ENCODE data around the gene MEGF6.

The MEGF6 gene

DNA sequence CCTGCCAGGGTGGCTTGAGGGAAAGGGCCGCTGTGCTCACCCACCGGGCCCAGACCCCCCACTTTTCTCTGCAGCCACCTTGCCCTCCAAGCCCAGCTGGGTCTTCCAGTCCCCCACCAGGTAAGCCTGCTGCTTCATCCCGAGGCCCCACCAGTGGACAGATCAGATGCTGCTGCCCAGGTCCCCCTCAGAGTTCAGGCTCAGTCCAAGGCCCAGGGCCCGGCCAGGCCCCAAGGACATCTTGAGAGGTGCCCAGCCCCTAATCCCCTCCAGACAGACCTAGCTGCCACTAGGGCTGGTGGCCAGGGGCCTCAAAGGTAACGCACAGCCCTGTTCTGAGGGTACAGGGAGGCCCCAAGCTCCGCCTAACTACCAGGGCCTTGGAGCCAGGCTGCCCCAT lies 58.6 kb downstream of the MEGF6 start:
- DNase-seq (ENCODE audit: low read depth) = no peak

DNA sequence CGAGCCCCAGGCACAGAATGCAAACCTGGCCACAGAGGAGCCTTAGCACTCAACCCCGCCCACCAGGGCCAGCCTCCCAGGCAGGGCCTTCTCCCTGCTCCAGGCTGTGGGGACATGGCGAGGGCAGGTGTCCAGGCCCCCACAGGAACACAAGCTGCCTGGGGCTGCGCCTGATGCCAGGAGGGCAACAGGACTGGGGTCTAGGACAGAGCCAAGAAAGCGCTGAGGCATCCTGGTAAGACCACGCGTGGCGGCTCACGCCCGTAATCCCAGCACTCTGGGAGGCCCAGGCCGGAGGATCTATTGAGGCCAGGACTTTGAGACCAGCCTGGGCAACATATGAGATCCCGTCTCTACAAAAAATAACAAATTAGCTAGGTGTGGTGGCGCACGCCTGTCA lies 59.1 kb downstream of the MEGF6 start:
- no peak for DNase-seq (ENCODE audit: low read depth)

DNA sequence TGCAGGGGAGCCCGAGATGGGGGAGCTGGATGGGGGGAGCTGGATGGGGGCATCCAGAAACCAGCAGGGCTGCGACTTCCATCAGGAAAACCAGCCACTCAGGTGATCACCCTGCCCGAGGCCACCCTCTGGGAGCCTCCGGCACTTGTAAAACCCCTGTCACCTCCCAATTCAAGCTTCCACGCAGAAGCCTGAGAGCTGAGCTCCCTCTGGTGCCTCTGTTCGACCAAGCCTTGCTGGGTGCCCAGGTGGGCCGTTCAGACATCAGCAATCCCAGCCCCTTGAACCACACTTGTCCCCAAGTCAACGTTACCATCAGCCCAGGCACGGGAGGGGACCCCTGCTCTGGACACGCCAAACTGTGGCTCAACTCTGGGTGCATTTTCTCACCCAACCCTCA lies 59.6 kb downstream of the MEGF6 start:
- DNase-seq (ENCODE audit: low read depth) = no peak

DNA sequence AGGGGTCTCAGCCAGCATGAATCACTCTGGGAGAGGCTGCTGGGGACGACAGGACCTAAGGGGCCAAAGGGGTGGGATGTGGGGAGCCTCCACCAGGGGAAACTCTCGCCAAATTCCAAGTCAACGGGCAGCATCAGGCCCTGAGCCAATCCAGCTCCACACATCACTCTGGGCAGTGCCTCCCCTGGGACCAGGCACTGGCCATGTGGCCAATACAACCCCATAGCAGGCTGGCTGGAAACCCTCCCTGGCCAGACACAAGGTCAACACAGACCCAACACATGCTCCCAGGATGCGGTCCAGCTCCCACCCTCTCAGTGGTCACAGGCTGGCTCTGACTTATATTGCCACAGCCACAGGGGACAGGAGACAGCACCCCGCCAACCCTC lies 60.0 kb downstream of the MEGF6 start:
- DNase-seq (ENCODE audit: low read depth) = no peak

DNA sequence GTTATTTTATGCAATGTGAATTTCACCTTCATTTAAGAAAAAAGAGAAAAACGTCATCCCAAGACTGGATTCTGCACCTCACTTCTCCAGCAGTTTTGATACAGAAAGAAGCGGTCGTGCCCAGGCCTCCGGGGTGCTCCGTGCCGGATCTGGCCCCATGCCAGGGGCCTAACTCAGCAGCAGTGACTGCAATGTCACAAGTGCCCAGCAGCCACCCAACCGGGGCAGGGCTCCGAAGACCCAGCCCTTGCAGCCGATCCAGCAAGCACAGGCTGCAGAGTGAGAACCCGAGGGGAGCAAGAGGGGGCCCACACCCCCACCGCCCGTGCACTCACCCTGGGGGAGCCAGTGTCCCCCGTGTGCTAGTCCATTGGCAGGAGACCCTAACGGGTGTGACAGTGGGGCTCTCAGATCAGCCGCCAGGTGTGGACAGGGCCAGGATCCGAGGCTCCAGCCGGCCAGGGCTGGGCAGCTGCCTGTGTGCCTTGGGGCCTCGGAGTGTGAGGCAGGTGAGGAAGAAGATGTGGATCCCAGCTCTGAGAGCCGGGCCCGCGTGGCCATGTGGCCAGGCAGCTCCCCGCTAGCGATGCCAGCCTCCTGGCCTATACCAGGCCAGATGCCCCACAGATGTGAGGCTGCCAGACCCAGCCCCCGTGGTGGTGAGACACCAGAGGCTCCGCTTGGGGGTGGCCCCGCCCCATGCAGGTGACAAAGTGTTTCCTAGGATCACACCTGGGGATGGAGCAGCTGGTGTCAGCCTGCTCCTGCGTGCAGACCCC lies 60.6 kb downstream of the MEGF6 start:
- DNase-seq (ENCODE audit: low read depth) = no peak

DNA sequence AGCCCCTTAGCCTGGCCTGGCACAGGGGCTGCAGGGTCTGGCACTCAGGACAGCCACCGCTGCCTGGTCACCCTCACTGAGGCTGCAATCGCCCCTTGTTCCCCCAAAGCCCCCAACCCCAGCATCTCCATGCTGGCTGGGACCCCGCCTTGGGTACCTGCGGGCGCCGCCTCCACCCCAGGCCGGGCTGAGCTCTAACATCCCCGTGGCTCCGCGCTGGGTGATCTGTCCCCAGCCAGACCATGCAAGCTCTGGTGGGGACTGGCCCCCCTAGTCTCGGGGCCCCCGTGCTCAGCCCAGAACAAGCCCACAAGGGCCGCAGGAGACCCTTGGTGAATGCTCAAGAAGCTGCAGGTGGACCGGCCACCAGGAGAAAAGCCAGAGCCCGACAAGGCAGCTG lies 62.4 kb downstream of the MEGF6 start:
- DNase-seq (ENCODE audit: low read depth) = no peak

DNA sequence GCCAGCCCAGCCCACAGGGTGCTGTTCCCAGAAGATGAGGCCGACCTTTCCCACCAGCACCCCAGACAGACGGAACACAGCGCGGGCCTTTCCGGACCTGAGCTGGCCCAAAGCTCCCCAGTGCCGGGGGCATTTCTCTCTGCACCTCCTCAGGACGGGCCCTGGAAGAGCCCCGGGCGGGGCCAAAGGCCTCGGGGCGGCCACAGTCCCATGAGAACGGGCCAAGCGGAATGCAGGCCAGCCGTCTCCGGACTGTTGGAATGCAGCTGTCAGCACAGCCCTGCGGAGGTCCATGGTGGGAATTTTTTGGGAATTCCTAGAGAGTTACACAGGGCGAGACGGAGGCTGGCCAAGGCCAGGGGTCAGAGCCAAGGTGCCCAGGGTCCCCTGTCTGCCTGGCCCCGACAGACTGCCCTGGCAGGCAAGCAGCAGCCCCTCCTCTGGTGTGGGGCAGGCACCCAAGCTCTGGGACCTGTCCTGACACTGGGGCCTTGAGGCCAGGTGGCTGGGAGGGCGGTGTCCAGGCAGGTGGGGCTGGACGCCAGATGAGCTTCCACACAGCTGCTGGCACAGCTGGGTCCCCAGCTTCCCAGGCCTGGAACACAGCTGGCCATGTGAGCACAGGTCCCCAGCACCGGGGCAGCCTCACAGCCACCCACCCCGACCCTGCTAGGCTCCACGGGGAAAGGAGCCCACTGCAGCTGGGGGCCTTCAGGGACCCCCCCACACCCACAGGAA lies 63.0 kb downstream of the MEGF6 start:
- no peak for DNase-seq (ENCODE audit: low read depth)

DNA sequence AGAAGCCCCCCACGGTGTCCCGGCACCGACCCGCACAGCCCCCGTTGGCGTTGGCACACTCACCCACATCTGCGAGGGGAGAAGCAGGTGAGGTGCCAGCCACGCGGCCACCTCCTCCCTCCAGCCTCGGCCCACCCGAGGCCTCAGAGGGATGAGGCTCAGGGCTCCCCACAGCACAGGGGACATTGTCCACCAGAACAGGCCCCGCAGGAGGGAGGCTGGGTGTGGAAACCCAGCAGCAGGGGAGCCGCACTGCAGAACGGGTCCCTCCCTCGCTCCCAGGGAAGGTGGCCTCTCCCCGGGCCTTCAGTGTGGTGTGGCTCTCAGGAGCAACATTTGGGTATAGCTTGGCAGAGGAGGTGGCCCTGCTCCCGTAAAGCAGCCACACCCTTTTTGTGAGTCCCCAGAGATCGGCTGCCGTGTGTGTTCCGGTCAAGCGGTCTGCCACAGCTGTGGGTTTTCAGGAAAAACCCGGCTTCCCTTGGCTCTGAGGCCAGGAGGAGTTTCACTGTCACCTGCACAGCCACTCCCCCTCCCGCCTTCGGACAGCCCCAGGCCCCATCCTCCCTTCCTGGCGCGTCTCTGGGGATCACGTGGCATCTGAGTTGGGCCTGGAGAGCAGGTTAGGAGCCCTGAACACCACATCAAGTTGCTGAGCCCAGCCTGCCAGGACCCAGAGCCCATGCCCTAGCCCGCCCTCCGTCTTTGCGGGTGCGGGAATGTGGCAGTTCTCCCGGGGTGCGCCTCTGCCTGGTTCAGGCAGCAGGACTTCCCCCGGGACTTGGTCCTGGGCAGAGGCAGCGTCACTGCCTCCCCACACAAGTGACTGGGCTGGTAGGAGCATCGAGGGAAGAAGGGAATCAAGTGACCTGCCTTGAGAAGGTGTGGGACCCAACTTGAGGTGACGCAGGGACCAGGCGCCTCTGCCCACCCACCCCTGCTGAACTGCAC lies 64.0 kb downstream of the MEGF6 start:
- DNase-seq (ENCODE audit: low read depth) = no peak

DNA sequence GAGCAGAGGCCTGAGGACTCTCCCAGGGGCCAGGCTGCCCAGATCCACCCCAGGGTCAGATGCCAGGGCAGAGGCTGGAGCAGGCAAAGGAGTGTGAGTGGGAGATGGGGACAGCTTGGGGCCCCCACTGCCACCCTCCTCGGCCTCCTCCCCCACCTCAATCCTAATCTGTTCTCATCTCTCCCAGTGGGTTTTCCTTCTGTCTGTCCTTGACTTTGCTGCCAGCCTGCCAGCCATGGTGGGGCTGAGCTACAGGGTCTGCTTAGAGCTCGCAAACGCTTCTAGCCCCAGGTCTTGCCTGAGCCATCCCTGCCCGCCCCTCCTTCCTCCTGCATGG lies 65.3 kb downstream of the MEGF6 start:
- no peak for DNase-seq (ENCODE audit: low read depth)

DNA sequence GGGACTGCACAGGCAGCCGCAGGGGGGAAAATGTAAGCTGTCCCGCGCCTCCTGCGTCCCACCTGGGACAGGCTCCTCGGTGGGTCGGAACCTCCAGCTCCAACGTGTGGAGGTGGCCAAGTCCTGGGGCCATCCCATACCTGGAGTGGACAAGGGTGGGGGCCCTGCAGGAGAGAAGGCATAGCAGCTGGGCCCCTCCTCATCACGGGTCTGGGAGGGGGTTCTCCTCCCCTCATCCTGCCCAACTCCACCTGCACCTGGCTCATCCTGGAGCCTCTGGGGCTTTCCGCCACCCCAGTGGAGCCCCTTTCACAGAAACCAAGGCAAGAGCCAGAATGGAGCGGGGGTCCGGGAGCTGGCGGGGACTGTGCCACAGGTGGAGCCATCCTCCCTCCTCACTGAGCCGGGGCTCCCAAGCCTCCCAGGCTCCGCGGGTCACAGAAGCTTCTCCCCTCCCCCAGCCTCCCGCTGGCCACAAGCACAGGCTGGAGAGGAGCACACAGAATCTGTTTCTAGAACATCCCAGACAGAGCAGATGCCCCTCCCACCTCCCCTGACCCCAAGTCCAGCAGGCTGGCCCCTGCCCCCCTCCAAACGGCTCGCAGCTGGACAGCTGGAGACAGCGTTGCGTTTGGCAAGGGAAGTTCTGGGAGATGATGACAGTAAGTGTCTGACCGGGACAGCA lies 65.8 kb downstream of the MEGF6 start:
- no peak for DNase-seq (ENCODE audit: low read depth)

DNA sequence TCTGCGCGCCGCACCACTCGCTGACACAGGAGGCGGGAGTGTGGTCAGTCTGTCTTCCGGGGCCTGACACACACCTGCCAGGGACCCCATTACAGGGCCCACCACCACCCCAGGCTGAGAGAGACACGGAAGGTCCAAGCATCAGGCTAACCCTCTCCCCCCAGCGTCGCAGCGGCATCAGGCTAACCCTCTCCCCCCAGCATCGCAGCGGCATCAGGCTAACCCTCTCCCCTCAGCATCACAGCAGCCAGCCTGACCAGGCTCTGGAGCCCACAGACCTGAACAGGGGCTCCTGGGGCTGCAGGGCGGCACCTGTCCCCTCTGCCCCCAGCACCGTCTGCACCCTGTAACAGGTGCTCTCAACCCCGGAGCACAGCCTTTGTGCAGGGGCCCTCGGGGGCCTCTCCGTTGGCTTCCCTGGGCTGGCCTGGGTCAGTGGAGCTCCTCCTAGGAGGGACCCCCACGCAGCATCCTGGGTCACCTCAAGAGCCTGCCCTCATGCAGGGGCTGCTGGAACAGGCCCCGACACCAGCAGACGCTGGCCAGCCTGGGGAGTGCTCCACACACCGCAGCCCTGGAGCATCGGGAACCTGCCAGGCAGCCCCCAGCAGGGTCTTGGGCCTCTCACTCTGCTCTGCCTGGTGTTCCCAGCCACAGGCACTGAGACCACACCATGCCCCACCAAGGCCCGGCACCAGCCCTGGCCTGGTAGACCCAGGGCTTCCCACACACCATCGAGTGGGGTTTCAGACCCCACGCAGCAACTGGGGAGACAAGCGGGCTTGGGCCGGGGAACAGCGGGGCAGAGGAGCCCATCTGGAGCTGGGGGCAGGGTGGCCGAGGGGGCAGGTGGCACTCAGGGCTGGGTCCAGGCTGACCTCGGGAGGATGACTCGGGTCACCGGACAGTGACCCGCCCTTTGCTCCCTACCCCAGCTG lies 67.0 kb downstream of the MEGF6 start:
- DNase-seq (ENCODE audit: low read depth) = no peak

DNA sequence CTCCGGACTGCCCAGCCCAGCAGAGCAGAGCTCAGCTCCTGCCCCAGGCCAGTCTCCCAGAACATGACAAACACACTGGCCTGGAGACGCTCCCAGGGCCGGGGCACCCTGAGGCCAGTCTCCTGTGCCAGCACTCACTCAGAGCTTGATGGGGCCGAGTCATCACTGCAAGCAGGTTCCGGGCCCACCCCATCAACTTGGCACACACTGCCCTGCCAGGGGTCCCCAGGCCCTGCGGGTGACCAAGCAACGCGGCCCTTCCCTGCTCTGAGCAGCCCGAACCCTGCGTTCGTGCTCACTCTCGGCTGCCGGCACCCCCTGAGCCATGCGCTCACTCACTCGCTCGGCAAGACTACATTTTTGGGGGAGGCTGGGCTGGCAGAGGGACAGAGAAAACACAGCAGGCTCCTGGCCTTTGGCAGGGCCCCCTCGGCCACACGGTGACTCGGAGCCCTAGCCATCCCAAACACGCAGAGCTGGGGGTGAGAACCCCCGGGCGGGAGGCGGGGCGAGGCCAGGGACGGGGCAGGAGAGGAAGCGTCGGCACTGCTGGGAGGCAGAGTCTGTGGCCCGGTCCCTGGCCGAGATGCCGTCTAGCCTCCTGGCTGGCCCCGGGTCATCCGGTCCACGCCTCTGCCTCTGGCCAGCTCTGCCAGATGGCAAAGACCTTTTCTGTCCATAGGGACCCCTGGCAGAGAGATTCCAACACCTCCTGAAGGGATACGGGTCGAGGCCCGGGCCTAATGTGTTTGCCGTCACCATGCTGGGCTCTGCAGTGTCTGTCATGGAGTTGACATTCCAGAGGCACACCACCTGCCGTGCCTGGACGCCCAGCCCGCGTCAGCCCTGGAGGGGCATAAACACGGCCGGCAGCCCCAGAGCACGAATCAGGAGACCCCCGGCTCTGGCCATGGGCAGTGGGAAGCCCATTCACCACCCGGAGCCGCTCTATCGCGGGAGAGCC lies 68.0 kb downstream of the MEGF6 start:
- no peak for DNase-seq (ENCODE audit: low read depth)

DNA sequence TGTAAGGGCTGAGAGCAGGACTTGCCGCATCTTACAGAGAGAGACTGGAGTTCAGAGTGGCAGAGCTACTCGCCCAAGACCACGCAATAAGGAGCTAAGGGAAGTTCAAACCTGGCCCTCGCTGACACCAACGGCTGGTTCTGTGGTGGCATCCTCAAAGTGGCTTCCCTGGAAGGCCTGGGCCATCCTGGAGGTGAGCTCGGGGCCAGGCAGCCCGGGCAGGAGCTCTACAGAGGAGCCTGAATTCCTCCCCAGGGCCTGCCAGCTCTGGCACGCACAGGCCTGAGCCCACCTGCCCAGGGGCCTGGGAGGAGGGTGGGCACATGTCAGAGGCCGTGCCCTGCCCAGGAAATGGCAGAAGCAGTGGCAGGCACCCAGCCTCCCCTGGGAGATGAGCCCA lies 68.6 kb downstream of the MEGF6 start:
- DNase-seq (ENCODE audit: low read depth) = no peak

DNA sequence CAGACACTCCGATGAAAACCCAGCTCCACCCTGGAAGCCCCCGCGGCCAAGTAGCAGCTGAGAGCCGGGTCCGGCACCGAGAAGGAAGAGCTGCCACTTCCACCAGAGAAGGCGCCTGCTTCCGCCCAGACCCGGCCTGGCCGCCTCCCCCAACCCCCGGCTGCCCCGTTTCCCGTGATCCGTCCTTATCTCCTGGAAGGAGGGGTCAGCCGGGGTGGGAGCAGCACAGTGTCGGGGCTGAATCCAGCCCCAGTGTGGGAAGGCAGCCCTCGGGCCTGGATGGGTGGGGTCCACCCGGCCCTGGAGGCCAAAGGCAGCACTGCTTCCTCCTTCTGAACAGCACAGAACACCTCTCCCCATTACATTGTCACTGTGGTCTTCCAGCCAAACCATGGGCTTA lies 69.4 kb downstream of the MEGF6 start:
- DNase-seq (ENCODE audit: low read depth) = no peak

DNA sequence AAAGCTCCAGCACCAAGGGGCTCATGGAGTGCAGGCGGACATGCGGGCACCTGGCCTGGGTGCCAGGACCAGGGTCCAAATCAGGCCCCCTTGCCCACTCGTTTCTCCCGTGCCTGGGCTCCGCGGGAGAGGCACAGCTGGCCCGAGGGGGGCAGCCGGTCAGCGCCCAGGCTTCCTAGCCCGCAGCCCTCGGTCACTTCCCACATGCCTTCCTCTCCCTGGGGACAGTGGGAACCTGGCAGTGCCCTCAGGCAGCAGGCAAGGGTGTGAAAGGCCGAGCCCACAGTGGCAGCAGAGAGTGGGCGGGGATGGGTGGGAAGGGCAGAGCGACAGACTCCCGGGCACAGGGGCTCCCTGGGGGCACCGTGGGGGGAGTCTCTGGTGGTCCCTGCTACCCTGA lies 69.8 kb downstream of the MEGF6 start:
- DNase-seq (ENCODE audit: low read depth) = no peak

DNA sequence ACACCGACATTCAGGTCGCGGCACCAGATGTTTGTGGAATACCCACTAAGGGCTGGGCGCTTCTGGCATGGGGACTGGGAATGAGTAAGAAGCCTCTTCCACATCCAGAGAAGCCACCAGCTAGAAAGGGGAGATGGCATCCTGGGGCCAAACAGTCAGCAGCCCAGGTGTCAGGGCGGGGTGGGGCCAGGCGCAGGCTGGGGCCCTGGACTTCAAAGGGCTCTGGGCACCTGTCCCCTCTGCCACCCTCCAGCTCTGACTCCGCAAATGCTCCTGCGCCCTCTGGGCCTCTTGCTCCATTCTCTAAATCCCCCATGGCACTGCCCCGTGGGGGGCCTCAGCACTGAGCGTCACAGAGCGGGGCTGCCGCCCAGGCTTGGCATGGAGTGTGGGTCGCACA lies 70.4 kb downstream of the MEGF6 start:
- no peak for DNase-seq (ENCODE audit: low read depth)

DNA sequence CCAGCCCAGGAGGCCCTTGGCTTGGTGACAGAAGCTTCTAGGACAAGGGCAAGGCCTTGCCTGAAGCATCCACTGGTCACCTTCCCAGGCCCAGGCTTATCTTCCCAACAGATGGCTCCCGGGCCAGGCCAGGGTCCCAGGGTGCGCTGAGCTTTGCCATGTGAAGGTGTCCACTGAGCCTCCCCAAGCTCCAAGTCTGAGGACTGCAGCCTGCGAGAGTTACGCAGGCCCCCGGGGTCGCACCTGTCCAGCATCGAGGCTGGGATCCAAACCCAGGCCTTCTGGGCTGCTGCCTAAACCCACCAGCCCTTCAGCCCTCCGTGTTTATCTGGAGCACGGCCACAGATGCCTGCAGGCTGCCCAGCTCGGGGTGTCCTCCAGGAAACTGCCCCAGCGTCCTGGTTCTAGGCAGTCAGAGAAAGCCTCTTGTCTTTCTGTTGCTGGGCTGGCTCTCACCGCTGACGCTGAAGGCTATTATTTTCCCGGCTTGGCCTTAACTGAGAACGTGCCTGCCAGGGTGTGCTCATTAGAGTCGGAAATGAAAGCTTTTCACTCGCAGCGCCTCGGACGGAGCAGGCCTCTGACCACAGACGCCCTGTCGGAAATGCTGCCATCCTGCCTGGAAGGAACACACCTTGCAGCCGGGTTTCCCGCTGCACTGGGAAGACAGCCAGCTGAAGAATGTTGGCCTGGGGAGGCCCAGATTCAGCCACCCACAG lies 71.4 kb downstream of the MEGF6 start:
- DNase-seq (ENCODE audit: low read depth) = no peak

DNA sequence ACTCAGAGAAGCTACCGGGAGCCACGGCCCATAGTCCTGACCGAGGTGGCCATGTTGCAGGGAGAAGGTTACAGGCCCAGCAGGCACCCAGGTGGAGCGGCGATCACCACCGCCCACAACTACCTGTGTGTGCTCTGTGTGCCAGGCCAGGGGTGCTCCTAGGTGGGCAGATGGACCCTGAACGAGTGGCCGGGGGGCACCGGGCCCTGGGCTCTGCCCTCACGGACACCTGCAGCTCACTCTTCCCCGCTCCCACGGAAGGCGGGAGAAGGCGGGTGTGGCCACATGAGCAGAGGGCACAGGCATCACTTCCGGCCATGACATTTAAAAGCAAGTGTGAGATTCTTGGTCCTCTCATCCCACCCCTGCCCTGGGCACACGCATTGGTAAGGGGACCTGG lies 73.9 kb downstream of the MEGF6 start:
- DNase-seq (ENCODE audit: low read depth) = no peak
